Fibroblast of villous mesenchyme (primary cell): Measurements from ENCODE around the gene C14orf180. TPM values are rescaled to one million over a fixed set of nuclear protein-coding genes. Genes with fewer than 3 reads are reported as not detected.

Experiments
- DNase-seq: peaks from one replicate; pipeline ENCODE4 v3.0.0-alpha.2; 2010; ENCODE audit warnings: low read depth
- H3K4me3 ChIP-seq: 2 replicates; pipeline ENCODE4 v1.5.1; 2011; ENCODE audit warnings: low read depth, mild to moderate bottlenecking, low read length
- total RNA-seq: library from RNA; depleted of rRNA; stranded (reverse); fragments of >200 nt; gene quantifications from 2 replicates; pipeline ENCODE4 v1.2.3, GENCODE V29; 2012
- TF ChIP-seq, protein P1 (sequence below): IDR thresholded peaks from 2 replicates; pipeline ENCODE4 v1.5.1; 2012; ENCODE audit warnings: low read depth, mild to moderate bottlenecking, low read length; ENCODE audit not compliant: insufficient read depth

The C14orf180 gene
- total RNA-seq, 1 donor, result not detected

DNA sequence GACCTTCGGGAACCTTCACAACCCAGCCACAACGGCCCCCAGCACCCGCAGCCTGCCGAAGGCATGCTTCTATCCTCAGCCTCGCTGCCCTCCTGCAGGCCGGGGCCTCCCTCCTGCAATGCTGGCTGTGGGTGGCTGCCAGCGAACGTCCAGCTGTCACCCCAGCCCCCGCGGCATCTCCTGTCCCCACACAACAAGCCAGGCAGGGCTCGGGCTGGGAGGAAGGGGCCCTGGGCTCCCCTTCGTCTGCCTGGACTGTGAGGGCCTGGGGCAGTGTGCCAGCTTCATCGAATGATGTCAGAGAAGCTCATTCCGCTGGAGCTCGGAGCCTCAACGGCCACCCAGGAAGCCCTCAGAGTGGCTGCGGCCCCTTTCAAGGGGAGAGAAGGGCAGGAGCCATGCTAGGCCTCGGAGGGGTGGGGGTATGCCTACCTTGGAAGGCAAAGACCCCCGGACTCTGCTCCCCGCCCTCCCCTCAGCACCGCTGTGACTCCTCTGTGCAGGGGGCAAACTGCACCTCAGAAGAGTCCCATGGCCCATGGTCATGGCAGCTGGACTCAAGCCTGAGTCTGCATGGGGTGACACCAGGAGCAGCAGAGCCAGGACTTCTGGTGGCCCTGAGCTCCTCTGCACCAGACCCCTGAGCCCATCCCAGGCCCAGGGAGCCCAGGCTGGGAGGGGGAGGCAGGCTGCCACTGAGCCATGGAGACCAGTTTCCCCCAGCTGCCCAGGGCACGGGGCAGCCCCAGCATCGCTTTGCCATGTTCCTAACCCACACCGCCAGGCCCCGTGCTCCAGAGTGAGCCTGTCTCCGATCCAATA lies 24.7 kb upstream of the C14orf180 start:
- no peak overlapping the region for H3K4me3 ChIP-seq
- TF ChIP-seq, protein P1, sequence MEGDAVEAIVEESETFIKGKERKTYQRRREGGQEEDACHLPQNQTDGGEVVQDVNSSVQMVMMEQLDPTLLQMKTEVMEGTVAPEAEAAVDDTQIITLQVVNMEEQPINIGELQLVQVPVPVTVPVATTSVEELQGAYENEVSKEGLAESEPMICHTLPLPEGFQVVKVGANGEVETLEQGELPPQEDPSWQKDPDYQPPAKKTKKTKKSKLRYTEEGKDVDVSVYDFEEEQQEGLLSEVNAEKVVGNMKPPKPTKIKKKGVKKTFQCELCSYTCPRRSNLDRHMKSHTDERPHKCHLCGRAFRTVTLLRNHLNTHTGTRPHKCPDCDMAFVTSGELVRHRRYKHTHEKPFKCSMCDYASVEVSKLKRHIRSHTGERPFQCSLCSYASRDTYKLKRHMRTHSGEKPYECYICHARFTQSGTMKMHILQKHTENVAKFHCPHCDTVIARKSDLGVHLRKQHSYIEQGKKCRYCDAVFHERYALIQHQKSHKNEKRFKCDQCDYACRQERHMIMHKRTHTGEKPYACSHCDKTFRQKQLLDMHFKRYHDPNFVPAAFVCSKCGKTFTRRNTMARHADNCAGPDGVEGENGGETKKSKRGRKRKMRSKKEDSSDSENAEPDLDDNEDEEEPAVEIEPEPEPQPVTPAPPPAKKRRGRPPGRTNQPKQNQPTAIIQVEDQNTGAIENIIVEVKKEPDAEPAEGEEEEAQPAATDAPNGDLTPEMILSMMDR, result no peak
- no peak for DNase-seq

DNA sequence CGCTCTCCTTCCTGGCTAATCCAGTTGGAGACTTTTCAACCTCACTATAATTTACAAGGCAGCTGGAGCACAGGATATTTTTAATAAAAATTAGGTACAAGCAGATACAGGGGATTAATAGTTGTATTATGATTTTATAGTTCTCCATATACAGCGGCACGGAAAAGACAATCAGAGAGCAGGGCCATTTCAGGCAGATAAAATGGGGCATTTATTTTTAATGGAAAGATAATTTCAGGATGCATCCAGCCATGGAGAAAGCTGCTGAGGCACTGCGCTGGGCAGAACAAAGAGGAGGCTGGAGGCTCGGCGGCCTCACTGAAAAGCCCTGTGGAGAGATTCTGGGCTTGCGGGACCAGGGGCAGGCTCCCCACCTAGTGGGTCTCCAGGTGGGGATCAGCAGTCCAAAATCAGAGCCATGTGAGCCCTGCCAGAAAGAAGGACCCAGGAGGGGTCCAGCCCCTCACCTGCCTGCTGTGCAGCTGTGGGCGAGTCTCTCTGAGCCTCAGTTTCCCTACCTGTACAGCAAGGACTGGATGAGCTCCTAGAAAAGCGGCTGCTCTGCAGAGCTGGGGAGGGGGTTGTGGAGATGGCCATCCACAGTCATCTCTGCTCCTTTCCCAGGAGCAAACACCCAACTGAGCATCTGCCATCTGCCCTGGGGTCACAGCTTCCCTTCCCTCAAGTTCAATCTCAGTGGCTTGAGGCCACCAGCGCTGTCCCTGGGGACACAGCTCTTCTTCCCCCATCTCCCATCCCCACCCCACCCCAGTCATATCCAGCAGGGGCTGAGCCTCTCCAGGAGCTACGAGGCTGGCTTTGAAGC lies 23.9 kb upstream of the C14orf180 start:
- DNase-seq, result no peak
- no peak overlapping the region for H3K4me3 ChIP-seq
- TF ChIP-seq, protein P1, result no peak

DNA sequence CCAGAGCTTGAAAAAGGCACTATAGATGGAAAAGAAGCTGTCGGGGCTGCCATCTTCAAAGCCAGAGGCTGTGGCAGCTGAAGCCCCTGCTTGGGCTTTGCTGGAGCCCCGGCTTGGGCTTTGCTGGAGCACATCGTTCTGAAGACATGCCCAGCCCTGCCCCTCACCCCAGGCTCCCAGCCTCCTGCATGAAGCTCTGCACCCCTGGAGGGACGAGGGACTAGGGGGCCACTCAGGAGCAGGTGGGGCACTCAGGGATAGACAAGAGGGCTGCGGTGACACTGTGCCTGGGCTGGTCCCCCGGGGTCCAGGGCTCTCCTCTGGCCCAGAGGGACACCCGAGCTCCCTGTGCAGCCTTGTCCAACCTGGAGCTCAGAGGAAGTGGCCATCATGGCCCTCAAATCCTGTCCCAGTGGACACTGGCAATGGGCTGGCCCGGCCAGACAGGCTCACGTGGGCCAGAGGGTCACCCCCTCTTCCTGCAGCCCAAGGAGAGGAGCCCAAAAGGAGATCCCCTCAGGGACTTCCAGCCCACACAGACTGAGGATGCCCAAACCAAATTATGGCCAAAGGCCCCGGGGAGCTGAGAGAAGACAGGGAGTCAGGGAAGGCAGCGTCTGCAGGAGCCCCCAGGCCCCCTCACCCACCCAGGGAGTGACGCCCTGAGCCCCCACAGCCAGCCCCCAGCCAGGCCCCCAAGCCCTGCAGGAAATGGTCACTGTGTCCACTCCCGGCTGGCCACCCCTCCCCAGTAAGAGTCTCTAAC lies 23.1 kb upstream of the C14orf180 start:
- TF ChIP-seq, protein P1, result no peak
- no peak overlapping the region for H3K4me3 ChIP-seq
- DNase-seq, result no peak

DNA sequence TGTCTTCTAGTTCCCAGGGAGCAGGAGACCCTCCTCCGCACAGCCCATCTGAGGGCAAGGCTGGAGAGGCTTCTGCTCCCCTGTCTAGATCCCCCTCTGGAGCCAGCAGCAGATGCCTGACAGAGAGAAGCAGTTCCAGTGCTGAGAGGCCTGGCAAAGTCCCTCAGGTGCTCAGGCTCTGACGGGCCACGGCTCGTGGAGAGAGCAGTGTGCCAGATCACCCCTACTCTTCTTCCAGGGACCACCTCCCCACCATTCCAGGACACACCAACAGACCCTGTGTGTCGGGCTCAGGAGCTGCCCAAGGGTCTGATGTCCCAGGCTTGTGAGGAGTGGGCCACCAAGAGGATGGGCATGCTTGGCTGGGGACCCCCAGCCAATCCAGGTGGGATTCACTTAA lies 22.5 kb upstream of the C14orf180 start:
- TF ChIP-seq, protein P1, result no peak
- no peak overlapping the region for H3K4me3 ChIP-seq
- no peak for DNase-seq

DNA sequence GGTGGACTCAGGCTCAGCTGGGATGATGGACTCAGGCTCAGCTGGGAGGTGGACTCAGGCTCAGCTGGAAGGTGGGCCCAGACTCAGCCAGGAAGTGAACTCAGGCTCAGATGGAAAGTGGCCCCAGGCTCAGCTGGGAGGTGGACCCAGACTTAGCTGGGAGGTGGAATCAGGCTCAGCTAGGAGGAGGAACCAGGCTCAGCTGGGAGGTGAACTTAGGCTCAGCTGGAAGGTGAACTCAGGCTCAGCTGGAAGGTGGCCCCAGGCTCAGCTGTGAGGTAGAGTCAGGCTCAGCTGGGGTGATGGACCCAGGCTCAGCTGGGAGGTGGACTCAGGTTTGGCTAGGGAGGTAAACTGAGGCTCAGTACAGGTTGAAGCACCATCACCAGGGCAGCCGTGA lies 21.8 kb upstream of the C14orf180 start:
- H3K4me3 ChIP-seq, result no peak overlapping the region
- TF ChIP-seq, protein P1, result no peak
- DNase-seq, result no peak

DNA sequence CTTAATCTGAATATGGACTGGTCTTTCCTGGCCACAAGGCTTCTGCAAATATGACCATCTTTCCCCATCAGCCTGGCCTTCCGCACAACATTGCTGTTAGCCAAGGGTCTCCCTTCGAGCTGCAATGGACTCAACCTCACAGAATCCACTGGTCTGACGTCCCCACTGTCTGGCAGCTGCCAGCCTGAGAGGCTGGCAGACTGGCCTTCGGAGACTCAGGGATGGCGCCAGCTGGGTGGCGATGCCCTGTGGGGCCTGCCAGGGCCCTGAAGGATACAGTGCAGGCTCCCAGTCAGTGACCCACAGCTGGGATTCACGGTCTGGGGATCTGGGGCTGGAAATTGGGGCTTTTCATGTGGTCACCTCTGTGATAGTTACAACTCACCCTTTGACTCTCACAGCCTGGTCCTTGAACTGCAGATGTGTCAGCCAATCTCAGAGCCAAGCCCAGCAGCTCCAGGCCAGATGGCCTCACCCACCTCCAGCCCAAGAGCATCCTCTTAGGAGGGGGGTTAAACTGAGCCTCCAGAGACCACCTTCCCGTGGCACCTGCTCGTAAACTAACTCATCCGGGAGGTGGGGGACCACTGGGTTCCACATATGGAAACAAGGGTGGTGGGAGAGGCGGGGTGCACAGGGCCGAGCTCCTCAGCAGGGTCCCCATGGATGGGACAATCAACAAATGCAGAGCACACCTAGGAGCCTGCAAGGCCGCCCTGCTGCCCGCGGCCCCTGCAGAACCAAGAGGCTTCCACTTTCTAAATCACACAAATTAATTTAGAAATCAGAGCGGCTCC lies 21.1 kb upstream of the C14orf180 start:
- TF ChIP-seq, protein P1, result no peak
- no peak for DNase-seq
- H3K4me3 ChIP-seq, result no peak overlapping the region
